ENCODE results near the gene GPN2.
"Not testable (repeated sequence)": the region's sequence is repeated elsewhere in the genome, so short reads cannot be mapped to it uniquely, and the experiment has no call there.

Gene GPN2

DNA sequence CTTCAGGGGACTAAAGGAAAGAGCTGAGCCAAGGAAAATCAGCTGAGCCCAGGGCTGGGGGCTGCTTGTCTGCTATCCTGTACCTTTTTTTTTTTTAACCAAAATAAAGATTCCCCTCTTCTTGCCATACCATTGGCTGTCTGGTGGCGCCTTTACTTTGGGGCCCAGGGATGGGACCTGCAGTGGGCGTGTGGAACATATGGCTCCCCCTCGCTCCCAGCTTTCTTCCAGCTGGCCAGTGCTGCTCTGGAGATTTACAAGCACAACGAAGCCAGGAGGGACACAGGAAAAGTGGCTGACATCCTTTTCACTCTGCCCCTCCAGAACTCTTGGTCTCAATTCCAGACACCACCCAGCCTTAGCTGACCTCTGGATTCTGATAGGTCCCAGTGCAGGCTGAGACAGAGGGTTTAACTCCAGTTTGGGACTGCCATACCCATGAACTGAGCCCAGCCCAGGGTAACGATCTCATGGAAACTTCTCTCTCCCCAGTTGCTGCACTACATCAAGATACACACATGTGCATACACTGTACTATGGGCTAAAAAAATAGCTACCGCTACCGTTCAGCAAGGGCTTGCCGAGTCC is 32.5 kb downstream of the GPN2 start:
- no peak for DNase-seq

DNA sequence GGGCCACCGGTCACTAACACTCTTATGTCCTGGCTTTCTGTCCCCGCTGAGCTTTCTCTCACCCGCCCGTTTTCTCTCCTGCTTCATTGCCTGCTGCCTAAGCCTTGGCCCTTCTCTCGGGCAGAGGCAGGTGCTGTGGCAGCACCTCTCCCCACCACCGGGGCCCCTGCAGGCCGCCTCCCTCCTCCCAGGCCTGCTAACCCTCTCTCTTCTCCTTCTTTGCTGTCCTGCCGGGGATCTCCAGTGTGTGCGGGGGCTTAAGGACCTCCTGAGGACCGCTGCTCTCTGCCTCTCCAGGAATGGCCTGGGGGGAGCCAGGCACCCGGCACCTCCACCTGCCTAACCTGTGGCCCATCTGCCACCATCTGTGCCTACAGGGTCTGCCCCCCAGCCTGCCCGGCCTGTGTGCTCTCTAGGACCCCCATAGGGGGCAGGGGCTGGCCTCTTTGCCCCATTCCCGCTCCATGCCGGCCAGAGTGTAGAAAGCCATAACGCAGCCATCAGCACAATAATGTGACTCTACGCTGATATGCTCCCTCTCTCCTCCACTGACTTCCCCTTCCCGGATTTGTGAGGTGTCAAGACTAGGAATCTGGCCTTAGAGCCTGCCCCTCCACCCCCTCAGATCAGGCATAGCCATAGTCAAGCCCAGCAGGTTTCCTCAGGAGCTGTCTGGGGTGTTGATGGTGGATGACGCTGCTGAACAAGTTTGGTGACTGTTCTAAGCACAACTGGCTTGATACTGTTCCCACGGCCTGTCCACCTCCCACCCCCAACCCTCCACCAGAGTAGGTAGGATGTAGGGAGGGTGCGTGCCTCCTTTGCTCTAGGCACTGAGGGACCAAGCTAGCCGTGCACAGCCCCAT is 33.2 kb downstream of the GPN2 start:
- no peak for DNase-seq

DNA sequence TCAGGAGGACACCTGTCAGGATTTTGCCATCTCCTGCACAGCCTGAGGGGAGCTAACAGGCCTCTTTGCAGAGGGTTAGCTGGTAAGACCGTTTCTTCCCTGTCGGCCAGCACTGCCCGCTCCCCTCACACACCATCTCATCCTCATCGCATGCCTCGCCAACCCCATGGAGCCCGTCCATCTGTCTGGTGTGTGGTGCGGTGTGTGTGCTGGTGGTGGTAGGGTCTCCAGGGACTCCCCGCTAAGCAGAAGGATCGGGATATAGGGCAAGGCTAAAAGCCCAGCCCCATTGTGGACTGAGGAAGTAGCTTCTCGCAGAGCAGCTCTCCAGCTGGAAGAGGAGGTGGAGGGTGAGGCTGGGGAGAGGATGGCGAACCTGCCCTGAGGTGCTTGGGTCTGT is 33.9 kb downstream of the GPN2 start:
- DNase-seq, result no peak

DNA sequence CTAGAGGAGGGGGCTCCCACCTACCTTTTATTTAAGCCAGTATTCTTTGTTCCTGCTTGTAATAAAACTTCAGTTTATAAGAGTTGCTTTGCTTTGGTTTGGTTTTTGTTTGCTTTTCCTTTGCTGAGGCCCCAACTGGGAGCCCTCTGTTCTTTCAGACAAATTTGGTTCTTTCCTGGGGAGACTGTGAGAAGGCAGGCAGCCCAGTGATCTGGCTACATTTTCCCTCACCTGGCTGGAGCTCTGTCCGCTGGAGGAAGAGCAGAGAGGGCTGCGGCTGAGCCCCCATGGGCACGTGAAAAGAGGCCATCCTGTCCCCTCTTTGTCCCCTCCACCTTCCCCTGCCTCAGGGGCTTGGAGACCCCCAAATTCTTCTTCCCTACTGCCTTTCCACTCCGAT is 34.4 kb downstream of the GPN2 start:
- no peak for DNase-seq

DNA sequence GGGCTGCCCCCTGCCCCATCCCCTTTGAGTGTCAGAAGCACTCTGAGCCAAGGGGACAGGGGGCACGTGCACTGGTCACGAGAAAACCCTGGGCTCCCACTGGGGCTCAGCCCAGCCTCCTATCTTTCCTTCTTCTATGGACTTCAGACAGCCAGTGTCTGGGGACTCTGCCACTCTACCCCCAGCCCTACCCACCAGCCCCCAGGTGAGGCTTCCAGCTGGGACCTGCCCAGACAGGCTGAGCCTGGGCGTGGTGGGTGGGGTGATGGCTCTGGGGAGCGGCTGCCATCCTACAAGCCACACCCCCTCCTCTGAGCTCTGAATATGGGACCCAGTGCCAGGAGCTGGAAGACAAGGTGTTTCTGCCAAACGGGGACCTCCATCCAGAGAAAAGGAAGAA is 35.2 kb downstream of the GPN2 start:
- no peak for DNase-seq

DNA sequence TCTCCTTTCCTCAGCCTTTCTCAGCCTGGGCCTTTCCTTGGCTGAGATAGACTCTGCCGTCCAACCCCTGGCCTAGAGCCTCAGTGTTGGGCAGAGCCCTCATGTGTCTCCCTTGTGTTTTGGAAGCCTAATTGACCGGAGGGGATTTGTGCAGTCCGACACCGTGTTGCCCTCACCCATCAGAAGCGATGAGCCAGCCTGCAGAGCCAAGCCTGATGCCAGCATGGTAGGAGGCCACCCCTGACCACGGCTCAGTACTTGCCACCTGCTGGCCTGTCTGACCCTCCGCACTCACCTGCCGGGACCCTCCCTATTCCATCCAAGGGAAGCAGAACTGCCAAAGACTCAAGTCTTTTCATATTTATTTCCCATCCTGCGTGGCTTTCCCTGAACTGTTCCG is 36.5 kb downstream of the GPN2 start:
- no peak for DNase-seq

DNA sequence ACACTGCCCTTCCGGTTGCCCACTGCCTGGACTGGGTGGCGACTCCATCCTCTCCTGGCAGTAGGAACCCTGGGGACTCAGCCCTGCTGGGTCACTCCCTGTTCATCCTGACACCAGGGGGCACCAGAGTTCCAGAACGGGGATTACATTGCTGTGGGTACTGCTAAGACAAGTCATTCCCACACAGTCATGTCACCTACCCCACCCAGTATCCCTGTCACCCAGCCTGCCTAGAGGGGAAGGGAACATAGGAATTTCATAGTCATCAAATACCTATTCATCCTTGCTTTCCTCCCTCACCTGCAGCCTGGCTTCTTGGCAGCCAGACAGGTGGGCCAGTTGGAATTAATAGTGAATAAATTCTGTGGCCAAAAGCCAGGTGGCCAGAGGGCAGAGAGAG is 36.9 kb downstream of the GPN2 start:
- DNase-seq, result peak; percentile 67 to 98

DNA sequence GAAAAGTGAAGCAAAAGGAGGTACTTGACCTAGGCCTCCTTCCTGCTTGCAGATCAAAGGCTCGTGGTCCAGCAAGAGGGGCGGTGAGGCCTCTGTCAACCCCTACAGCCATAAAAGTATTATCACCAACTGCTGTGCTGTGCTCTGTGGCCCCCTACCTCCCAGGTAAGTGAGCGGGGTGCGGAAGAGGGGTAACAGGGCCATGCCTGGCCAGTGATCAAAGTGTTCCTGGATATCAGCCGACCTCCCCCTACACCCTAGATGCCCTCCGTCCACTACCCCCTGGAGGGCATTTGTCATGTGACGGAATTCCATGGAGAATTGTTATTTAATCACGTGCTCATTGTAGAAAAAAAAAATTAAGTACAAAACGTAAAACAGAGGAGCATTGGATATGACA is 37.4 kb downstream of the GPN2 start:
- DNase-seq, result no peak

DNA sequence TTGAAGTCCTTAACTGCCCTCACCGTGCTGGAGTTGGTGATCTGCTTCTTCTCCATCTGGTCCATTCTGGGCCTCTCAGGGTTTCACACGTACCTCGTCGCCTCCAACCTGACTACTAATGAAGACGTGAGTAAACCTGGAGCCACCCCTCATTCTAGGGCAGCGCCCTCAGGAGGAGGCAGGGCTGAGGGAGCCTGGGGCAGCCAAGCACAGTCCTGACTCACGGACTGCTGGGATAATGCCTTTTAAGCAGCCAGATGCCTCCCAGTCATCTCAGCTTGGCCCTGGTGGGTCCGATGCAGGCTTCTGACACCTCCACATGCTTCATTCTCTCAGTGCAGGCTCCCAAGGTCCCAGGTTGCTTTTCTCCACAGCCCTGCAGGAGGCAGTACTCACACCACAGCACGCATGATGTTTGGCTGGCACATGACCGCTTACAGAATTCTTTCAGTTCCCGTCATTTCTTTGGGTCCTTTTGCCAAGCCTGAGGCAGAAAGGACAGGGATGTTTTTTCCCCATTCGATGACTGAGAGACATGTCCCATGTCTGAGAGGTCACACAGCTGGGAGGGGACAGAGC is 38.9 kb downstream of the GPN2 start:
- no peak for DNase-seq

DNA sequence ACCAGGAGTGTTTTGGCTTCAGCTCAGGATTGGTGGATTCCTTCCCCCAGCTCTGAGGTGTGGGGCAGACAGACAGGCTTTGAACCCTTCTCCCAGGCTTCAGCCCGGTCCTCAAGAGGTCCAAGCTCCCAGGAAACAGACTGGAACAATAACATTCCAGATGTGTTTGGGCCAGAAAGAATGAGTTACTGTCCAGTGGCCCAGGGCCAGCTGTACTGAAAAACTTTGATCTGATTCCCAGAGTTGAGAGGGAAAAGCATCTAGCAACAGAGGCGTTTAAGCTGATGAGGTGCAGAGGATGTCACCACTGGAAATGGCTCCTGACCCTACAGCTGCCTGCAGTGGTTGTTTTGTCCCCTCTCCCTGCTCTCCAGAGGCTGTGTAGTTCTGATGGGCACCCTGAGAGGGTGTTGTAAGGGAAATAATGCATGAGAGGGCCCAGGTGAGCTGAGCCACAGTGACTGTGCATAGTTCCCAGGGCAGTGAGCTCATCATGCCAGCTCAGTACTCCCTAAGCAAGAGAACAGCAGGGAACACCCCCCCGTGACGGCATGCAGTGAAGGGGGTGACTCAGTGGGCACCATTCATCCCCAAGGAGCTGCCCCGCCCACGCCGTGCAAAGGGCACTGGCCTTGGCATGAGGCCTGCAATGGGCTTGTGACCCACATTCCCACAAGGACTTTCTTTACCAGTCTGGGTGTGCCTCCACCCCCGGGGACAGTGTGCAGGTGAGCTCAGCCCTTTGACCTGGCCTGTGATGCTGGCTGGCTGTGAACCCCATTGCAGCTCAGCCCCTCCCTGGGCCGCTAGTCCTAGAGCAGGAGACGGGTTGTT is 40.9 kb downstream of the GPN2 start:
- no peak for DNase-seq

DNA sequence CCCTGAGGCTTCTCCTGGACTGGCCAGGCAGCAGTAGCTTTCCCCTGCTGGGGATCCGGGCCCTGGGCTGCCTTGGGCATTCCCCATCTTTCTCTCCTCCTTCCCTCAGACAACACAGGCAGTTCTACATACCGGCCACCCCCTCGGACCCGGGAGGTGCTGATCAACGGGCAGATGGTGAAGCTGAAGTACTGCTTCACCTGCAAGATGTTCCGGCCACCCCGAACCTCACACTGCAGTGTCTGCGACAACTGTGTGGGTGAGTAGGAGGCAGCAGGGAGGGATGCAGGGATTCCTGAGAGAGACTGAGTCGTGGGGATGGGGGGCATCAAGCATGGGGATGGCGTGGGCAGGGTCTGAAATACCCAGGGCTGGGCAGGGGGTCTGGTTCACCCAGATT is 41.6 kb downstream of the GPN2 start:
- DNase-seq, result no peak

DNA sequence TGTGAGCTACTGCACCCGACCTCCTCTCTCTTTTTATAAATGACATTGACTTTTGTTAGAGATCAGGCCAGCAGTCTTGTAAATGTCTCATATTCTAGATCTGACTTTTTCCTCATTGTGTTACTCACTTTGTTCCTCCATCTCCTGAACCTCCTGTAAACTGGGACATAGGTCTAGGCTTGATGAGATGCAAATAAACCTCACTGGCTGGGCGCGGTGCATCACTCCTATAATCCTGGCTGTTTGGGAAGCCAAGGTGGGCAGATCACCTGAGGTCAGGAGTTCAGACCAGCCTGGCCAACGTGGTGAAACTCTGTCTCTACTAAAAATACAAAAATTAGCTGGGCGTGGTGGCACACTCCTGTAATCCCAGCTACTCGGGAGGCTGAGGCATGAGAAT is 42.3 kb downstream of the GPN2 start:
- DNase-seq, result not testable (repeated sequence)

DNA sequence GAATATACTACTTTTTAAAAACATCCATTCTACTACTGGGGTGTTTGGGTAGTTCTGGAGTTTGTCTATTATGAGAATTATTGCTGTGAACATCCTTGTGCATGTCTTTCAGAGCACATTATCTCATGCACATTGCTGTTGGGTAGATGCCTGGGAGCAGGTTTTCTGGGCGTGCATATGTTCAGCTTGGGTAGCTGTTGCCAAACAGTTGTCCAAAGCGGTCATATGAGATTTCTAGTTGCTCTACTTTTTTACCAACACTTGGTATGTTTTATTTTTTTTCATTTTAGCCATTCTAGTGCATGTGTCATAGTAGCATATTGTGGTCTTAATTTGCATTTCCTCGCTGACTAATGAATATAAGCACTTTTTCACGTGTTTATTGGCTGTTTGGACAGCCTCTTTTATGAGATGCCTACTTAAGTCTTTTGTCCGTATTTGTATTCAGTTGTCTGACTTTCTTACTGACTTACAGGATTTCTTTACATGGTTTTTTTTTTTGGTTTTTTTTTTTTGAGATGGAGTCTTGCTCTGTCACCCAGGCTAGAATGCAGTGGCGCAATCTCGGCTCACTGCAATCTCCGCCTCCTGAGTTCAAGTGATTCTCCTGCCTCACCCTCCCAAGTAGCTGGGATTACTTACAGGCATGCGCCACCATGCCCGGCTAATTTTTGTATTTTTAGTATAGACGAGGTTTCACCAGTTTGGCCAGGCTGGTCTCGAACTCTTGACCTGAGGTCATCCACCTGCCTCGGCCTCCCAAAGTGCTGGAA is 45.5 kb downstream of the GPN2 start:
- DNase-seq, result no peak

DNA sequence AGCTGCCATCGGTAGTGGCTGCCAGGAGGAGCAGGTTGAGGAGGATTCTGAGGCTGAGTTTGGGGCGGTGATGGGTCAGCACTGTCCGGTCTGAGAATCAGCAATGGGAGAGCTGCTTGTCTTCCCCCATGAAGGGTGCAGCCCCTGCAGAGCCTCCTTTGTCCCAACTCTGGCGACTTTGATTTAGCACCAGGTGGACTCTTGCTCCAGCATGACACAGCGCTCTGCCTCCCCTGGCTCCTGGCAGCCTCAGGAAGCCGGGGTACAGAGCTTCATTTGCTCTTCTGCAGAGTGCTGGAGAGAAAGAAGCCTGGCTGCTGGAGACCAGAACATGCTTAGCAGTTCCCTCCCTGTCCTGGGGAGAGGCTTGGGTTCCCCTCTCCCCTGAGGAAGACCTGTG is 50.3 kb downstream of the GPN2 start:
- no peak for DNase-seq

DNA sequence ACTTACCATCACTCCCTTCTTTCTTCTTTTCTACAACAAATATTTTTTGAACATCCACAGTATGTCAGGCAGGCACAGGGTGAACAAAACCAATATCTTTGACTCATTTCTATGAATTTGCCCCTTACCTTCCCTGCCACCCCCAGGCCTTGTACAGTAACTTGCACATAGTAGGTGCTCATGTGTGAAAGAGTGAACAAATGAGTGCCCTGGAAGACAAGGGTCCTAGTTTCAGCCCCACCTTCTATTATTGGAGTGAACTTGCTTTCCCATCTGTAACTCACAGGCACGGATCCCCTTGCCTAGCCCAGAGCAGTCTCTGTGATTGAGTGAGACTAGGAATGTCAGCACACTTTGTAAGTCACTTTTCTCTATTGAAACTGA is 50.8 kb downstream of the GPN2 start:
- no peak for DNase-seq

DNA sequence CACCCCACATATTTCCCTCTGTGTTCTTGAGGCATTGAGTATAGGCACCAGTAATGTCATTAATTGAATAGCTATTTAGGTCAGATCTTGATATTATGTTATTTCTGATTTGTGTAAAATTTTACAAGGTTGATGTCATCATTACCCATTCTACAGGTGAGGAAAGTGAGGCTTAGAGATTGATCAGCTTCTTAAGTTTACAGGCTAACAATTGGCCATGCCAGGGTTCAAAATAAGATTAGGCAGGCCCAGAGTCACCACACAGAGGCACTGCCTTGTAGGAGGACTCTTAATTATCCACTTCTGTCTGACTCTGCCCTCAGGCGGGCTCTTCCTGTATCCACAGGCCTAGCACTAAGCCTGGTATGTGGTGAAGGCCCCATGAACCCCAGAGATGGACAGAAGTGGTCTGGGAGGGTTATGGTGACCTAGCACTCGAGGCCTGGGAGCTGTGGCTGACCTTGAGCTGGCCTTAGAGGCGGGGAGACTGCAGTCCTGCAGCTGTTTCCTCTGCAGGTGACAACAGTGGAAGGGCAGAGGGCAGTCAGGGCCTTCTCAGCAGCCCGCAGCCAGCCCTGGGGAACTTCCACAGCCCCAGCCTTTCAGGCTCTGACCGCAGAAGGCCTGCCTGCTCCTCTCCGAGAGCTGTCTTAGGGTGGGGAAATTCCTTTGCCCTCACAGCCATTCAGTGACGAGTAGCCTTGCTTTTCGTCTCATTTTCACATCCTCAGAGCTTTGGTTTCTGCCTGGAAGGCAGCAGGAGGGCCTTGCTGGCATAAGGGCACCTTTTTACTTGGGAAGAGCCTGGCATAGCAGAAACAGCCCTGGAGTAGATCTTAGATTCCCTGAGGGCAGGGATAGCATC is 51.4 kb downstream of the GPN2 start:
- DNase-seq, result no peak

DNA sequence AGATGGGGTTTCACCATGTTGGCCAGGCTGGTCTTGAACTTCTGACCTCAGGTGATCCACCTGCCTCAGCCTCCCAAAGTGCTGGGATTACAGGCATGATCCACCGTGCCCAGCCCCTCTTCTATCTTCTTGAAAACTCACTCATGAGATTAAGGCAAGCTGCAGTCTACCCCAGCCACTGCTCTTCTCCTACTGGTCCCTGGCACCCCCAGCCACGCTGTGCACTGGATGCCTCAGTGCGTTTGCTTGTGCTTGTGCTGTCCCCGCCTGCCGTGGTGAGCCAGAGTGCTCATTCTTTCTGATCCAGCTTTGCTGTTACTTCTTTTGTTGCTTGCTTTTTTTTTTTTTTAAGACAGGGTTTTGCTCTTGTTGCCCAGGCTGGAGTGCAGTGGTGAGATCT is 52.4 kb downstream of the GPN2 start:
- not testable (repeated sequence) for DNase-seq

DNA sequence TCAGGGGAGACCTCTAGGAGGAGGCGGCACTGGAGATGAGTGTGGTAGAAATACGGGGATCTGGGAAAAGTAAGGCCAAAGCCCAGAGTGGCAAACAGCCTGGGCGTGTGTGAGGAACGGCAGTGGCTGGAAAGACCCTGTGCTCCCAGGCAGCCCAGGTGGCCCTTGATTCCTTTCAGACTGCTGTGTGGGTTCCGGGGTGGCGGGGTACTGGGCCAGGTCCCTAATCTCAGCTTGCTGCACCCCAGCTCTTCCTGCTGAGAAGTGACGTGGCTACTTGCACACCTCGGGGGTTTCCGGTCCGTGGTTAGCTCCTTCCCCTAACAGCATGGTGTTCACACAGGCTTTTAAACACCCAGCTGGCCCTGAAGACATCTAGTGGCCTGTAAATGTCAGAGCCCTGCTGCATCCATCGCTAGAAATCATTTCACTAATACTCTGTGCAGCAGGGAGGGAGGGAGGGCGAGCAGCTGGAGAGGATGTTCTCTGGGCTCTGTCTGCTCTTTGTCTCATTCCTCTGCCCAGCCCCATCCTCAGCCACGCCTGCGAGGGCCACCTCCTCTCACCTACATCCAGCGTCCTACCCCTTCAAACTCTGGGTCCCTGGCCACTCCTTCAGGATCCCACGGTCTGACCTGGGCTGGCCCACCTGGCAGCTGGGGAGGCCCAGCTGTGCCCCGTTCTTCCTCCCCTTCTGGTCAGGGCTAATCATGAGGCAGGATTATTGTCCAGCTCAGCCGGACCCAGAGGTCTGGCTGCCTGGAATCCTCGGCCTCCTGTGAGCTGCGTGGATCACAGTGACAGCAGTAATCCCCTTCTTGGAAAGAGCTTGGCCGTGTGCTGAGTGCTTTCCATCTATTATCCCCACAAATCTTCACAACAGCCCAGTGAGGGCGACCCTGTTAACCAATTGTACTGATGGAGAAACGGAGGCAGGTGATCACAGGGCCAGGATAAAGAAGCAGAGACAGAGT is 56.4 kb downstream of the GPN2 start:
- DNase-seq, result peak; percentile 42 to 49

DNA sequence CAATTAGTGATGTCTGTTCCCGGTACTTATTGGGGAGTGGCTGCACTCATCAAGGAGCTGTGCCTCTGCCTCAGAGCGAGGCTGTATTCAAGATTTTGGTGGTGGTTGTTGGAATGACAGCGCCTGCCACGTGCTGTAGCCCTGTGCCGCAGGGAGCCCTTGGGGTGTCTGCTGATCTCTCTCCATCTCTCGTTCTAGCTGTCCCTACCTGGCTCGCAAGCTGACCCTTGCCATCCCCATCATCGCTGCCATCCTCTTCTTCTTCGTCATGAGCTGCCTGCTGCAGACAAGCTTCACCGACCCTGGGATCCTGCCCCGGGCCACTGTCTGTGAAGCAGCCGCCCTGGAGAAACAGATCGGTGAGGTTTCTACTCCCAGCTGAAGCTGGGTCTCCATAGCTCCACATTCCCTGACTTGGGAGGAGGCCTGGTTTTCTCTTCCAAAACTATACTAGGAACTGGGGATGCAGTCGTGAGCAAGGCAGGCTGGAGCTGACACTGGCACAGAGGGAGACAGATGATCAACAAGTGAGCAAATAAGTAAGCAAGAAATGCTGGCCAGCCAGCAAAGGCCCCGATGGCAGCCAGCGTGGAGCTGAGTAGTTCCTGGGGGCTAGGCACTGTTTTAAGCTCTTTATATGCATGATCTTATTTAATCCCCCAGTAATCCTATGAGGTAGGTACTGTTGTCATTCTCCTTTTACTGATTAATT is 57.7 kb downstream of the GPN2 start:
- DNase-seq, result no peak

All from inflammatory macrophage treated with lipopolysaccharide for 1 hour (primary cell).